Epithelial cell of prostate (primary cell): ENCODE measurements around the gene FOSL1.

ENCODE experiments used
- DNase-seq: peaks from one replicate; pipeline ENCODE4 v3.0.0-alpha.2; 2011; ENCODE audit warnings: low read depth, low spot score
- H3K27ac ChIP-seq: fragments of 450-650 bp; 2 replicates; pipeline ENCODE4 v1.5.1; 2017; ENCODE audit warnings: mild to moderate bottlenecking

Gene FOSL1

GRCh38 chr11:65920372-65920802 lies 20.2 kb upstream of the FOSL1 start:
- peak overlapping the region; percentile 99 for H3K27ac ChIP-seq
- no peak for DNase-seq

GRCh38 chr11:65919573-65920371 lies 19.6 kb upstream of the FOSL1 start:
- DNase-seq: no peak
- H3K27ac ChIP-seq: peak overlapping the region; percentile 99

- peak; percentile 90 for DNase-seq
- H3K27ac ChIP-seq: peak within 1 kb of the TSS; percentile 99
Measured at GRCh38 chr11:65919141-65919572, 19.0 kb upstream of the FOSL1 start, which contains the start of gene DRAP1. TSS of gene DRAP1 (plus strand) at chr11:65919426. CDS start at chr11:65919502, 76 bp downstream.

GRCh38 chr11:65918211-65919140 lies 18.3 kb upstream of the FOSL1 start, which contains the start of gene C11orf68:
TSS of gene C11orf68 (minus strand) at chr11:65919062. CDS start at chr11:65919031, 31 bp downstream.
- no peak for DNase-seq
- H3K27ac ChIP-seq: peak within 1 kb of the TSS; percentile 99

GRCh38 chr11:65917434-65918210 lies 17.4 kb upstream of the FOSL1 start:
- no peak for DNase-seq
- peak overlapping the region; percentile 99 for H3K27ac ChIP-seq

GRCh38 chr11:65917077-65917433 lies 16.9 kb upstream of the FOSL1 start:
- DNase-seq: no peak
- H3K27ac ChIP-seq: peak overlapping the region; percentile 99

GRCh38 chr11:65916391-65916790 lies 16.2 kb upstream of the FOSL1 start:
- H3K27ac ChIP-seq: peak overlapping the region; percentile 99
- no peak for DNase-seq

GRCh38 chr11:65915821-65916251 lies 15.6 kb upstream of the FOSL1 start:
- H3K27ac ChIP-seq: peak overlapping the region; percentile 99
- DNase-seq: peak; percentile 74

GRCh38 chr11:65915101-65915820 lies 15.1 kb upstream of the FOSL1 start:
- DNase-seq: no peak
- H3K27ac ChIP-seq: peak overlapping the region; percentile 99

GRCh38 chr11:65912845-65913244 lies 12.7 kb upstream of the FOSL1 start:
- H3K27ac ChIP-seq: peak overlapping the region; percentile 99
- no peak for DNase-seq

- peak overlapping the region; percentile 99 for H3K27ac ChIP-seq
- no peak for DNase-seq
Measured at GRCh38 chr11:65911682-65912568, 11.7 kb upstream of the FOSL1 start.

GRCh38 chr11:65907878-65908277 lies 7.7 kb upstream of the FOSL1 start:
- no peak for DNase-seq
- no peak overlapping the region for H3K27ac ChIP-seq

GRCh38 chr11:65906602-65907001 lies 6.4 kb upstream of the FOSL1 start:
- peak overlapping the region; percentile 48 for H3K27ac ChIP-seq
- no peak for DNase-seq

- peak overlapping the region; percentile 100 for H3K27ac ChIP-seq
Measured at GRCh38 chr11:65903715-65904114, 3.5 kb upstream of the FOSL1 start.

GRCh38 chr11:65903068-65903481 lies 2.9 kb upstream of the FOSL1 start:
- H3K27ac ChIP-seq: peak overlapping the region; percentile 100
- DNase-seq: no peak

More at GRCh38 chr11:65903715-65904114, 3.5 kb upstream of the FOSL1 start:
- DNase-seq: no peak

- H3K27ac ChIP-seq: peak overlapping the region; percentile 100
- DNase-seq: no peak
Measured at GRCh38 chr11:65900899-65901180, 652 bp upstream of the FOSL1 start.

- DNase-seq: no peak
- H3K27ac ChIP-seq: peak overlapping the region; percentile 100
Measured at GRCh38 chr11:65899356-65900124, 648 bp downstream of the FOSL1 start.
